HG03571 (cell line): ENCODE data around the gene C1QTNF8.

Experiments
- ATAC-seq: cut with Tn5 transposase; IDR thresholded peaks from one replicate; pipeline ENCODE4 v1.9.1; 2021; ENCODE audit not compliant: unreplicated experiment

The C1QTNF8 gene

DNA sequence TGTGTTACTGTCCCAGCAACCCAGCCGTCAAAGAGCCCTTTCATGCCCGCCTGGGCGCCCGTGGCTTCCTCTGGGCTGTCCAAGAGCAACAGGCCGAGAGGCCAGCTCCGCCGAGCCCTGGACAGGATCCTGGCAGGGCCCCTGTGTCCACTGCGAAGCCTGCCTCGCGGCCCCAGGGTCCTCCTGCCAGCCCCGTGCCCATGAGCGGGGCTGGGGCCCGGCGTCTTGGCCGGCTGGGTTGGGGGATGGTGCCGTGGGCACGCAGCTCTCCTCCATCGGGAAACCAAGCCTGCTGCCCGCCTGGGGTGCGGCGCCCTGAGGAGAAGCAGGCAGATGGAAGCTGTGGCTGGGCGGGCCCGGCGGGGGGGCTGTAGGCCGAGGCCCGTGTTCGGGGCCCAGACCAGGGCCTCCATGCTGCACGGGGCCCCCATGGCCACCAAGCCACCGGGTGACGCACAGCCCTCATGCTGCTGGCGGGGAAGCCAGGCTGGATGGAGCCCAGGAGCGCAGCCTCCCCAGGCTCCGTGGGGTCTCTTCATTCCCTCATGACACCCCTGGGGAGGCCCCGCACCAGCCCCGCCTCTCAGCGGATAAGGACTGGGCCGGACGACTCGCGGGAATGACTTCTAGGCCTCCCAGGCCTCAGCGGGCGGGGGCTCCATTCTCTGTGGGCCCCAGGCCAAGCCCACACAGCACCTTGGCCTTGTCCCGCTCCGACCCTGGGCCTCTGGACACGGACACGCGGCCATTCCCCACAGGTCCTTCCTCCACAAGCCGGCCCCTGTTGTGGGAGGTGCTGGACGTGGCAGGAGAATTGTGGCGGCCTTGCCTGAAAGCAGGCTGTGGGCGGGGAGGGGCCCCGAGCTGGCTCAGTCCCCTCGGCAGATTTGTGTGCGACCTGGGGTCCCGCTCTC, at the start of gene C1QTNF8:
Gene C1QTNF8, minus strand, starts transcription at position 76 of the 914 bp plus-strand sequence. CDS start 1,322 bp downstream, outside the sequence.
- no peak for ATAC-seq

GRCh38 chr16:1145383-1146100, 49.5 kb upstream of the C1QTNF8 start:
- no peak for ATAC-seq

DNA sequence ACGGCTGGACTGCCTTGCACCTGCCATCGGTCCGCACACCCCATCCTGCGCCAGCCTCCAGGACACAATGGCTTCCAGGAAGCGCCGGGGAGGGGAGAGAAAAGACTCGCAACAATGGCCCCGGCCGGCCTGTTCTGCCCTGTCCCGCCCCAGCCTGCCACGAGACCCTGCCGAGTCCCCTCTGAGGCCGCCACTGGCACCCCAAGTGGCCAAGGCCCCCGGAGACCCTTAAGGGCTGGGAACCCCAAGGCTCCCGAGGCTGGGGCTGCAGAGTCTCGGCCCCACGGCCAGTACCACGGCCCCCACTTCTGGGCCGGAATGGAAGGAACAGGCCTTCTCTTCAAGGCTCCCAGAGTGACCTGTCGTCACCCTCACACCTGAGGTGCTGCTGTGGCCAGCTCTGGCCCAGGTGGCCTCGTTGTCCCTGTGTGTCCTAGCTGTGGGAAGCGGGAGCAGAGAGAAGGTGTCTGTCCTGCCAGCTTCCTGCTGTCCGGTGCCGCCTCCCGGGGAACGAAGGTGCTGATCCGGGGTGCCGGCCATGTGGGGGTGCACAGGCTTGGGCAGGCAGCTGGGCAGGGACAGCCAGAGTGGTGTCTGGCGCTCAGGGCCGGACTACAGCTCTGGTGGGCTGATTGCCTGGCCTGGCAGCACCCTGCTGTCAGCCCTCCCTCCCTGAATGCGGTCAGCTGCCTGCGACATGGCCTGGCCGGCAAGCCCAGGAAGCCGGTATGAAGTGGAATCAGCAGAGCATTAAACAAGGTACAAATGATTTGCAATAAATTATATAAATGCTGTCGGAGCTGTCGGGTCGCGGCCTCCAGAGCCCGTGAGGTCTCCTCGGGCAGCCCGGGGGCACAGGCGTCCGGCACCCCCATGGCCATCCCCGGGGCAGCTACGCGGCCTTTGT, 48.7 kb upstream of the C1QTNF8 start:
- no peak for ATAC-seq

DNA sequence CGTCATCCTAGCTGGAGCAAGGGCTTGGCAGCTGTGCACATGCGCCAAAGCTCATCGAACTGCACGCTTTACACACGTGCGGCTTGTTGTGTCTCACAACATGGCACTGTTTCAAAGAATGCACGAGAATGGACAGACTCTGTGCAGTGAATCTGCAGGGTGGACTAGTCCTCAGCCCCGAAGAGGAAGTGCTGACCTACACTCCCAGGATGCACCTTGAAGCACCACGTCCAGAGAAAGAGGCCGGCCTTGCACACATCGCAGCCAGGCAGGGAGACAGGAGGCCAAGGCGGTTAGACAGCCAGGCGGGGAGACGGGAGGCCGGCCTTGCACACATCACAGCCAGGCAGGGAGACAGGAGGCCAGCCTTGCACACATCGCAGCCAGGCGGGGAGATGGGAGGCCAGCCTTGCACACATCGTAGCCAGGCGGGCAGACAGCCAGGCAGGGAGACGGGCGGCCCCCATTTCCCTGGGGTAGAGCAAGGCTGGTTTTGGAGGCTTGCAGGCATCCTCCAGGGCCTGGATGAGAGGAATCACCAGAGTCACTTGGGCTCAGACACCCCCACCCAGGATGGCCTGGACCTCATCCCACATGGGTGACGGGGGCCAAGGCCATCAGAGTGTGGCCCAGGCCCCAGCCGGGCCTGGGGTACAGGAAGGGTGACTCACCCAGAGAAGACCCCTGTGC, 47.9 kb upstream of the C1QTNF8 start:
- ATAC-seq = no peak

DNA sequence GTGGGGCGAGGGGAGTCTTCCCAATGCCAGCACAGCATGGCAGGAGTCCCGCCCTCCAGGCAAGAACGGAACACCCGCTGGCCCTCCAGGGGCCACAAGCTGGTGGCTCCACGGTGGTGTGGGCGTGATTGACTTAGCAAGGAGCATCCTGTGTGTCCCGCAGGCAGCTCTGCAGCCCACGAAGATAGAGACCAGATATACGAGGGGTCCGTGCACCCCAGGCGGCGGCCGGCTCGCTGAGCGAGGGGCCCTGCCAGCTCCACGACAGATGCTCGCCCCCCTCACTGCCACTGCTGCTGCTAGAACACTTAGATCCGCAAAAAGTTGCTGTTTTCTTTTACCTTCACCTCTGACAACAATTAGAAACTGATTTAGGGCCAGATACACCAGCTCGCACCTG, 46.9 kb upstream of the C1QTNF8 start:
- no peak for ATAC-seq

DNA sequence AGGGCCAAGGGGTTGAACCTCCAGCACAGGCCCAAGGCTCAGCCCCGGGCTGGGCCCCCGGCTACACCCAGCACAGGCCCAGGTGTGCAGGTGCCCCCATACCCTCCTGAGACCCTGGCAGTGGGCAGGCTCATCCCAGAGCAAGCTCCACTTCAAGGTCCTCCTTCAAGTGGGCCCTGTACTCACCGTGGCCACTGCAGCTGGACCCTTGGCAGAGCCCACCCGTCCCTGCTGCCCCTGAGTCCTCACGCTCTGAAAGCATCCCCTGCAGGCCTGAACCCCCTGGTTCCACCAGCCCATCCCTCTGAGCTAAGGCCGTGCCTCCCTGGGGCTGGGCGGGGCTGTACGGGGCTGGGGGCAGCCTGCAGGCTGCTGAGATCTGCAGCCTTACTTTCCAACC, 45.7 kb upstream of the C1QTNF8 start:
- ATAC-seq = no peak

- no peak for ATAC-seq
Observed at GRCh38 chr16:1141191-1141590, 45.1 kb upstream of the C1QTNF8 start.

GRCh38 chr16:1140582-1141162, 44.6 kb upstream of the C1QTNF8 start:
- no peak for ATAC-seq

- no peak for ATAC-seq
Observed at GRCh38 chr16:1137604-1138003, 41.6 kb upstream of the C1QTNF8 start.

- no peak for ATAC-seq
Observed at GRCh38 chr16:1135459-1135825, 39.4 kb upstream of the C1QTNF8 start.

DNA sequence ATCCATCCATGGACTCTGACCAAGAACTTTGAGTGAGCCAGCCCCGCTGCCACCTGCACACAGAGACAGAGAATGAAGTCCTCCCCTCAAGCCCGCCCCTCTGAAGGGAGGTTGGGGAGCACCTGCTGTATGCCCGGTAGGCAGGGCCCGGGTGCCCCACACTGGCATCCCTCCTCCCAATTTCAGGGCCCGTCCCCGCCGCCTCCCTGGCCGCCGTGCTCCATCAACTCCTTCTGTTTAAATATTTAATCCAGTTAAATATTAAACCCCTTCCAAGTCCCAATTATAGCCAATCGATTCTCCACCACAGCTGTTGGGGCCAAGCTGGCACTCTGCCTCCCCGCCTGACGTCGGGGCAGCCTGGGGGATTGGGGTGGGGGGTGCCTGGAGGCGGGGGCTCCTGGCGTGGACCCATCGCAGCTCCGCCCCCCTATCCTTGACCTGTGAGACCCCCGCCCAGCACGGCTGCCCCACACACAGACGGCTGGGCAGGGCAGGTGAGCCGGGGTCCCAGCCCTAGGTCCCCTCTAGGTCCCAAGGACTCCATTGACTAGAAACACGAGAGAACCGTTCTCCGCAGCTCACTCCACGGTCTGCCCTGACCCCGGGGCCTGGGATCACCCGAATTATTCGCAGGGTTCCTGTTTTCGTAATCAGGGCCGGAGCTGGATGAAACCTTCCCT, 38.9 kb upstream of the C1QTNF8 start:
- ATAC-seq = no peak

DNA sequence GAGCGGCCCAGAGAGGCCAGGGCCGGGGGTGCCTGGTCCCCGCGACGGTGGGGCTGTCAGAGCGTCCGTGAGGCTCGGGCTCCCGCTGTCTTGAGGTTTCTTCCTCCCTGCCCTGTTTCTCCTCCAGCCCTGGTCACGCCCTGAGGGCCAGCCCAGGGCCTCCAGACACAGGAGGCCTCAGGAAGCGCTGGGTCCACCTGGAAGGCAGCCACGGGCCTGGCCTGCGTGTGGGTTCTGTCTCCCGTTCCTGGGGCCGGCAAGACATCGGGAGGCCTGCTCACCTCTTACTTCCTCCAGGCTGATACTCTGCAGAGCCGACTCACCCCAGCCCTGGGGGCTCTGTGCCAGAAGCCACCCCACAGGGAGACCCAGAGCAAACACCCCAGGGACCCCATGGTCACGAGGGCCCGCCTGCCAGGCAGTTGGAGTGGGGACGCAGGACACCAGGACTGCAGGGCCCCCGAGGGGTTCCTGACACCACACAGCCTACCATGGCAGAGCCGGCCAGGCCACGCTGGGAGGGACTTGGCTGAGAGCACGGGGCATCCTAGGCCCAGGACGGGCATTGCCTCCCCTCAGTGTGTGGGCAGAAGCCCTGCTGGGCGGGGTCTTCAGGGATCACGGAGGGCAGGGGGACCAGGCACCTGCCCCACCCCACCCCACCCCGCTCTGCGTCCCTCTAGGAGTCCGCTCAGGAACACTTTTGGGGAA, 37.9 kb upstream of the C1QTNF8 start:
- no peak for ATAC-seq

- ATAC-seq = no peak
Observed at GRCh38 chr16:1133271-1133670, 37.2 kb upstream of the C1QTNF8 start.

DNA sequence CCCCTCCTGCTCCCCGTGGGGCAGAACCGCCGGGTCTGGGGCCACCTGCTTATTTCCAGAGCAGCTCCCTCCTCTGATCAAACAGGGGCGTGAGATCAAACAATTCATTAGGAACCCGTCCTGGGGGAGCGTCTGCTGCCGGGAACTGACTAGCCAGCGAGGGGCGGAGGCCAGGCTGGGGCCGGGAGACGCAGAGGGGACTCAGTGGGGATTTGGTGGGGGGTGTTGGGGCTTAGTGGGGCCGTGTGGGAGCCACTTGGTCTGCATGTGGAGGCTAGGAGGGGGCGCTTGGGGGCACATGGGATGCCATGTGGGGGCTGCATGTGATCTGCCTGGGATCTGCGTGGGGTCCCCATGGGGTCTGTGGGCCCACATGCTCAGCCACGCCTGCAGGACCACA, 36.4 kb upstream of the C1QTNF8 start:
- ATAC-seq = no peak

- no peak for ATAC-seq
Observed at GRCh38 chr16:1131378-1131994, 35.4 kb upstream of the C1QTNF8 start.

- no peak for ATAC-seq
Observed at GRCh38 chr16:1130382-1130781, 34.3 kb upstream of the C1QTNF8 start.

DNA sequence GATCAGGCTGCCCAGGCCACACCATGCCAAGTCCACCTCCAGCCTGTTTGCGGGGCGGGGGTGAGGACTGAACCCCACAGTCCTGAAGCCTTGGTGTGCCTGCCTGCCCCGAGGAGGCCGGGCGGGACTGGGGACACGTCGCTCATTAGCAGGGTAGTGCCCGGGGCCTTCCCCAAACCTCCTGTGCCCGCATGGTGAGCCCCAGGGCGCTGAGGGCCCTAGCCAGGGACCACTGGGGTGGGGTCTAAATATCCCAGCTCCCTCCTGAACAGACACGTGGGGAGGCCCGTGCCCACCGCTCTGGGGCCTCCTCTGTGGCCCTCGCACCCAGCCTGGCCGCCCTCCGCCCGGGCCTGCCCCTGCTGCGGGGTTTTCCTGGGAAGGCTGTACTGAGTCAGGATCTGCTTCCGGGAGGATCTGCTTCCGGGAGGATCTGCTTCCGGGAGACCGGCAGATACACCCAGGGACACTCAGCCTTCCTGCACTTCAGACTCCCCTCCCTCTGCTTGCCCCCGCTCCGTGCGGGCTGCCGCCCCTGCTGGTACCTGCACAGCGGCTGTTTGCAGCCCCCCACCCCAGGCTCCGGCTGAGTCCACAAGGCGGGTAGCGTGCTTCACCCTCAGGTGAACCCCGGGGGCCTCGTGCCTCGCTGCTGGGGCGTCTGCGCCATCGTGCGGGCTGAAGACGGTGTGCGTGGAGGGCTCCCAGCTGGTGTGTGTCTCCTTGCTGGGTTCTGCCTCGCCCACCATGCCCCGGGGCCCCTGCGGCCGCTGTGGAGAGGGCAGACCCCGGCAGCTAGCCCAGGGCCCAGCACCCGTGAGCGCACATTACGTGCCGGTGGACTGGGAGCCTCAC, 33.3 kb upstream of the C1QTNF8 start:
- no peak for ATAC-seq
